ENCODE results near the gene KLF13.
A peak's percentile ranks its signal among the peaks of the same experiment; 100 is the strongest.

The KLF13 gene

DNA sequence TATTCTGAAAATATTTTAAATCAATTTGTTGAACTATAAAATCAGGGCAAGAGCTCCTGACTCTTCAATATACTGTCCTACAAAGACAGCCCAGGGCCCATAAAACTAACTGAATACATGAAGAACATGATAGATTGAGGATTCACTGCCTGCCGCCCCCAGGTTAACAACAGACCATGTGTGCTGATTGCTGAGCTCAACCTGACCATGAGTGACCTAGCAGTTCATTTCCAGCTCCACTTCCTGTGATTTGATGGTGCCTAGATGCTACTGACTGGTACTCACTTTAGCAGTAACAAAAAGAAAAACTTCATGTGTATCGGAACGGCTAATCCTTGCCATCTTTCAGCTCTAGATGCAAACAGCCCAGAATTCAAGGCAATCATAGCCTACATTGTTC is 9.6 kb upstream of the KLF13 start:
- no peak for DNase-seq

DNA sequence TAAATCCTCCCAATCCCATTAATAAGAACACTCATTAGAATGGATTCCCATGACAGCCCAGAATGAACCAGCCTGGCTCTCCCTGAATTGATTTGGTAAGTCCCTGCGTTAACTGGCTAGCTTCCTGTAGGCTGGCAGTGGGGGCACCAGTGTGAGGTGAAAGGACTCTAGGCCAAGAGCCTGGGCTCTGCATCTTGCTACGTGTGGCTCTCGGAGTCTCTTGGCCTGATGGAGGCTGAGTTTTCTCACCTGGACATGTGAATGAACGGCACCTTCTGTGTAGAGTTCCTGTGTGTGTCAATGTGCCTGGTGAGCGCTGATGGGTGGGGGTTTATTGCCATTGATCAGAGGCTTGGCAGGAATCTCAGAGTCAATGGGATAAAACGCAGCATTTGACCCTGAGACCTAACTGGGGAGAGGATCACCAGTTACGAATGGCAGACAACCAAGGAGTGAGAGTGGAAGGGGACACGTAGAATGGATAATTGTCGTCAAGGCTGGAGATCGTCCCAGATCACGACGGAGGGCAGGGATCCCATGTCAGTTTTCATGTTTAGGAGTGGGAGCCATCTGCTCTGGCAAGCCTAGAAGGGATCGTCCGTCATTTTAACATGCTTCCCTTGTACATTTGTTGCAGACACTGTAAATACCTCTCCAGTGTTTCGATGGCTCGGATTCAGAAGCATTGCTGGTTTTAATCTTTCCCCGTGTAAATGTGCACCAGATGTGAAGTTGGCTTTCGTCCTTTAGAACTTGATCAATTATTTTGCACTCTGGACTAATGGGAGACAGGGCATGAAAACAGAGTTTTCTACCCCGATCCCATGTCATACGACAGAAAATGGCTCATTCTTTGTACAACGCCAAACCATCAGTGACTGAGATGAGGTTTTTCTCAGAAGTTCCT is 9.0 kb upstream of the KLF13 start:
- DNase-seq: no peak

DNA sequence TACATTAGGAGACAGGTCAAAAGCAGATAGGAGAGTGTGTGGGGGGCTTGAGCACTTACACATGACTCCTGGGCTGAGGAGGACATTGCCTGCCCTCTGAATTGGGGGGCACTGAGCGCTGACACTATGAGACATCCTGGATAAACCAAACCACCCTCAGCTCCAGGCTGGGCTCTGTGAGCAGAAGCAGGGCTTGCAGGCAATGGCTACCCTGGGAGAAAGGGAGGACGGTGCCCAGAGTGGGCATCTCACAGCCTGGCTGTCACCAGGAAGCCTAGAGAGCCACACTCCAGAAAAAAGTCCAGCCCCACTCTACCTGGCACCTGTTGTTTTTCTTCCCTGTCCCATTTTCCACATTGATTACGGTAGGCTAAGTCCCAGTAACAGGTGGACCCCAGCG is 8.2 kb upstream of the KLF13 start:
- DNase-seq: no peak

DNA sequence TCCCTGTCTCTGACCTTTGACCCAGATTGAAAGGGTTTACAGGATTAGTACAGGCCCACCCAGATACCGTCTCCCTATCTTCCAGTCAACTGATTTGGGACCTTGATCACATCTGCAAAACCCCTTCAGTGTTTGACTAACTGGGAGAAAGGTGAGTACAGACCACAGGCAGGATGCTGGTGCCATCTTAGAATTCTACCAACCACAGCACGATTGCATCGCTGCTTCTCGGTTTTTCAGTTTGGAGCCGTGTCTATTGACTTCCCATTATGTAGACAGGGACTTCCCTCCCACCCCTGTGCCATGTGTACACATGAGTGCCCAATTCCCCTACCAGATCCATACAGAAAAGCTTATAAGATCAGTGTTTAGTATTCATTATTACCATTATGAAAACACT is 6.6 kb upstream of the KLF13 start:
- DNase-seq: no peak

DNA sequence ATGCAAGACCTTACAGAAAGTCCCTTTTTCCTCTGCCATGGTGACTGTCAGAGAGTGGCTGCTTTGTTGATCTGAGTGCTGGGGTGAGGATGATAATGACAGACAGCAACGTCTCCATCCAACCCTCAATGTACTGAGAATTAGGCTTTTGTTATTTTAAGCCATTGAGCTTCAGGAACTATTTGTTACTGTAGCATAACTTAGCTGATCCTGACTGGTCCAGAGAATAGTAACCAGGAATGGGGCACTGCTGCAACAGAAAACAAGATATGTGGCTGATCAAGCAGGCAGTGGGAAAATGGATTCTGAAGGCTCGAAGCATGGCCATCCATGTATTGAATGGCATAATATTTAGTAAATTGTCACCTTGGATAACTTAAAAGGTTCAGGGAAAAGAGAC is 5.2 kb upstream of the KLF13 start:
- no peak for DNase-seq

DNA sequence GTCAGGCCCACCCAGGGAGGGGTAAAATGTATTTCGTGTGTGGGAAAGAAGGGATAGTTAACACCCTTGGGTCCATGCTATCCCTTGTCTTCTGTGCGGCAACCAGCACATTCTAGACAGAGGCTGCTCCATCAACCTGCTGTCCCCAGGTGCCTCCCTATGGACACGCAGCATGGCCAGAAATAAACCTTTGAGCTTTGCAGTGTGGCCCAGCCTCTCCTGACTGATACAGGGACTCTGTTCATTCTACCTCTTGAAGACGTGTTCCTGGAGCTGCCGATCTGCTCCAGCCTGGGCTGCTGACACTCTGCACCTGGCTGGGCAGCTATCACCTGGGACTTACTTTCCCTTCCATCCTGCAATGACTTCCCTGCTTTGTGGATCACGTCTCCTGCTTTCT is 4.1 kb upstream of the KLF13 start:
- no peak for DNase-seq

DNA sequence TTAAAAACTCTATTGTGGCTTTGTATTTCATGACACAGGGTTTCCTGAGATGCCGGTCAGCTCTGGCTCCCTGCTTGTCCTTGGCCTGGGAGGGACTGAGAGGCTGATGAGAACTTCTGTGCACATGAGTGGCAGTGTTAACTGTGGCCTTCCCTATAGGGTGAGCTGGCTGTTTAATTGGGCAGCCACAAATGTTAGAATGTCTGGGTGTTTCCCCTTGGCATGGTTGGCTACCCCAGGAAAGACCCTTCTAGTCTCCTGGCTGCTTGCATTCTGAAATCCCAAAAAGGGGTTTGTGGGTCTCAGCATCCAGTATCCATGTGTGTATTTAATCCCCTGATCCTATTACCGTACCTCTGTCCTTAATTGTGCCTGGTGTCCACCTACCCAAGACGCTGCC is 3.0 kb upstream of the KLF13 start:
- no peak for DNase-seq

DNA sequence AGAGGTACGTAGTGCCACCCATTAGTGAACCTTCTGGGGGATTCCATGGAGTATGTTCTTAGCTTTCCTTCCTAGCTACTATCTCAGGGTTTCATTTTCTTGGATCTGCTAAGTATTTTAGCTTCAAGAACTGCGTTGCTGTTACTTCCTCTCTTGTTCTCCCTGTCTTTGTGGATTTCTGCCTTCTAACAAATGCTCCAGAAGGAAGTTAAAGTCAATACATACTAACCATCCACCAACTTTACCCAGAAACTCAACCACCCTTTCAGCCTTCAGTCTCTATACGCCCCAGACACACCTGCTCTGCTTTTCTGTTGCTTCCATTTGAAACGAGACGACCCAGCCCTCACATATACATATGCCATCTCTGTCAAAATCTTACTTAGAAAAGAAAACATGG is 2.4 kb upstream of the KLF13 start:
- no peak for DNase-seq

DNA sequence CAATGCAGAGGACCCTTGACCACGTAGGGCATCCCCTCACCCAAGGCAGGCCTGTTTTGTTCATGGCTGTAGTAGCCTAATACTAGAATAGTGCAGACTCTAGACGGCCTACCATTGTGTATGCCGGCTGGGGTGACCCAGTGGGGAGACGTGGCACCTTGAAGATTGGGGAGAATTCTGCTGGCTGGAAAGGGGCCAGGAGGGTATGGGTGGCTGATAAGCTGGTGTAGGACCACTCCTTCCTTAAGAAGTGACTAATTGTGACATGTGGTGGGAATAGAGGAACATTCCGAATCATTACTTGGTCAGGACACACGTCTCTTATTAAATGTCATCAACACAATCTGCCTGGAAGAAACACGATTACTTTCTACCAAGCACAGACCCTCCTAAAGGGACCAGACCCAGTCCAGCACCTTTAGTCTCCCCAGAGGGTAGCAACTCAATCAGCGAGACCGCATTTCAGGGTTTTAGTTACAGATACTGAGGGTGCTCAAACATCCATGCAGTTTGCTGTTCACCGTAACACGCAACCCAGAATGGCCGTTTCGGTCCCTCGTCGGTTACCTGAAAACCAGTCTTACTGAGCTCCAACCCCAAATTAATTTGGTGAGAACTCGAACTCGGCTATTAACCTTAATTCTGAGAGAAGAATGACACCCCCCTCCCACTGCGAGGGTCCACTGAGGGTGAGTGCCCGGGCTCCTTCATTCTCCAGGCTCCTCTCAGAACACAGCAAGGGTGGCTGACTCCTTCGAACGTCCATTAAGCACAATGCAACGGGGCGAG is 1.6 kb upstream of the KLF13 start:
- no peak for DNase-seq

DNA sequence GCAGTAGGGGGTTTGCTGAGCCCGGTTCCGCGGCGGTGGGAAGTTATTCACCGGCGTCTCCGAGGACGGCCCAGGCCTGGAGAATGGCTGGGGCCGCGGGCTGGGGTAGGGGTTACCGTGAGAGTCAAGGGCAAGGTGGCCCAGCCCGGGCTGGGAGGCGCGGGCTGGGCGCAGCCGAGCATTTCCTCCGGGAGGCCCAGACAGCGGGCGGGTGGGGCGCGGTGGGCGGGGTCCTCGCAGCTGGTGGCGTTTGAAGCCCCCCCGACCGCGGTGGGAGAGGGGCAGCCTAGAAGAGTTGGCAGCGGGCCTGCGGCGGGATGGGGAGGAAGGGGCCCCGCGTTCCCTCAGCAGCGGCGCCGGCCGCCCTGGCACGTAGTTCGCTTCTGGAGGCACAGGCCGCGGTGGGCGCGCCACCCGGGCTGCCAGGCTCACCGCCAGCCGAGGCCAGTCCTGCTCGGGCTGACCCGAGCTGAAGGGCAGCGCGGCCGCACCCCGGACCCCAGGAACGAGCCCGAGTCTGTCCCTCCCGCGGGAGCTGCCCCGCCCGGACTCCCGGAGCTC is 960 bp upstream of the KLF13 start:
- peak; percentile 52 for DNase-seq

DNA sequence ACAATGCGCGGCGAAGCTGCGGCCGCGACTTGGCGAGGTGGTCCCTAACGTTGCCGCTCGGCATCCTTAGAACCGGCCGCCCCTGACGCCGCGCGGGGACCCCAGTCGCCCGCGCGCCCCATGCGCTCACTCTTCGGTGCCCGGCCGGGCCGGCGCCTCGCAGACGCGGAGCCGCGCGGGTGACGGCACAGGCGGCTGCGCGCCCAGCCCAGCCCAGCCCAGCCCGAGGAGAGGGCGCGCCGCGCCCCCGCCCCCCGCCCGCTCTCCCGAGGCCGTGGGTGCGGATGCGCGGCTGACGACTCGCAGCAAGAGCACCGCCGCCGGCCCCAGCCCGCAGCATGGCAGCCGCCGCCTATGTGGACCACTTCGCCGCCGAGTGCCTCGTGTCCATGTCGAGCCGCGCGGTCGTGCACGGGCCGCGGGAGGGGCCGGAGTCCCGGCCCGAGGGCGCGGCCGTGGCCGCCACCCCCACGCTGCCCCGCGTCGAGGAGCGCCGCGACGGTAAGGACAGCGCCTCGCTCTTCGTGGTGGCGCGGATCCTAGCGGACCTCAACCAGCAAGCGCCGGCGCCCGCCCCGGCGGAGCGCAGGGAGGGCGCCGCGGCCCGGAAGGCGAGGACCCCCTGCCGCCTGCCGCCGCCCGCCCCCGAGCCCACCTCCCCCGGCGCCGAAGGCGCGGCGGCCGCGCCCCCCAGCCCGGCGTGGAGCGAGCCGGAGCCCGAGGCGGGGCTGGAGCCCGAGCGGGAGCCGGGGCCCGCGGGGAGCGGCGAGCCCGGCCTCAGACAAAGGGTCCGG is 437 bp downstream of the KLF13 start:
- DNase-seq: peak; percentile 71

DNA sequence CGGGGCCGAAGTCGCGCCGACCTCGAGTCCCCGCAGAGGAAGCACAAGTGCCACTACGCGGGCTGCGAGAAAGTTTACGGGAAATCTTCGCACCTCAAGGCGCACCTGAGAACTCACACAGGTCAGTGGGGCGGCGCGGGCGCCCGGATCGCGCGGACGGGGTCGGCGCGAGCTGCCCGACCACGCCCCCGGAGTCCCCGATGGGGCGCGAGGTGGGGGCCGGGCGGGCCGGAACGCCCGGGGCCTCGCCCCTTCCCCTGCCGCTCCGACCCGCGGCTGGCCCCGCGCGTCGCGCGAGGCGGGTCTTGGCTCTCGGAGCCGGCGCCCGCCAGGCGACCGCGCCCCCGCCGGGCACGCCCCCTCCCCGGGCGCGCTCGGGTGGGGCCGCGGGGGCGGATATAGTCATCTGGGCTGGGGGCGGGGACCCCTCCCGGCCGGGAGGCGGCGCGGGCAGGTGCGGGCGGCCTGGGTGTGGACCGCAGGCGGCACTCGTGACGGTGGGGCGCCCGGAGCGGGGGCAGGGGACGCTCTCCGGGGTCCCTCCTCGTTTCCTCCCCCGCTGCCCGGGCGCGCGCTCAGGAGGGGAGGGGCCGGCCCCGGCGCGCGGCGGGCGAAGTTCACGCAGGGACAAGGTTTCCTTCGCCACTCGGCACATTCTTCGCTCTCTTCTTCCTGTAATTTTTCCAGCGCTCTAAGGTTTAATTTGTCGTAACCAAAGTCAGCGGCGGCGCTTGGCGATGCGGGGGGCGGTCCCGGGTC is 1.2 kb downstream of the KLF13 start:
- DNase-seq: peak; percentile 48

DNA sequence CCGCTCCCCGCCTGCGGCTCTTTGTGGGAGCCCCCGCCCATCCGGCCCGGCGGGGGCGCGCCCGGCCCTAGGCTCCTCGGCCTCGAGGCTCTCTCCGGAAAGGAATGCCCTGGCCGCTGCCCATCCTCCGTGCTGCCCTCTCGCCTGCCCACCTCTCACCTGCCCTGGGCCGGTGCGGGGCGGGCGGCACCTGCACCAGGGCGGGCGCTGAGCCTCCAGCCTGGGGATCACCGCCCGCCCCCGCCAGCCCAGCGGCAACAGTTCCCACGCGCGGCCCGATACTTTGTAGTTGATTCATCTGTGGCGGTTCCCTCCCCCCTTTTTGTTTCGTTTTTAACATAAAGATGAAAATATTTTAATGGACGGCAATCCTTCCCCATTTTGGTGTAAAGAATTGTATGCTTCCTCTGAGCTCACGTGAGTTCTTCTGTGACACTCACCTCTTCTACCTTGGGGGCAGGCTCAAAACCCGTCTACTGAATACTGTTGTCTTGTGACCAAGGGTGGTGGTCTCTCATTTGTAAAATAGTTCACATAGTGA is 1.9 kb downstream of the KLF13 start:
- DNase-seq: peak; percentile 41

DNA sequence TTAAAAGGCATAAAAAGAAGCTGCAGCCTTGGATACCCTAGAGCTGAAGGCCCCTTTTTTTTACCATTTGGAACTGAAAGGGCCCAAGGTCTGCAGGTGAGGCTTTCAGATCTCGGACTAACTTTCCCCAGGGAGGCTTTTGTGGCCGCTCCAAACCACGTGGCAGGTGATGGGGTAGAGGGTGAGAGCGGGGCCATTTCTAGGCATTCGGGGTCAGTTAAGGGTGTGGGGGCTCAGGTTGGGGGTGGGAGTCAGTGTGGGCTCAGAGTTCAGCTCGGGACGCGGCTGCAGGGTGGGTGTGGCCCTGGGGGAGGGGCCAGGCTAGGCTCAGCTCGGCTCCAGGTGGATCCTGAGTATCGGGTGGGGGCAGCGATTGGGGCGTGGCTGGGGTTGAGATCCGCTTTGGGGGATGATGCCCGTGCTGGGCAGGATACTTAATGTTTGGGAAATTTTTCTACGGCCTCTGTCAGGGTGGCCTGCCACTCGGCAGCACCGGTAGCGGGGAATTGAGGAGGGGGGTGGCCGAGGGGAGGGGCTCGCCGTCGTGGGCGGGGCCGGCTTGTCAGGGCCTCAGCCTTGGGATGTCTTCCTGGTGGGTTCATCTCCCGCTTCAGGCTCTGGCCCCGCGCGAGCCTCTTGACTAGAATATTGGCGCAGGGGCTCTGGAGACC is 2.5 kb downstream of the KLF13 start:
- DNase-seq: no peak

DNA sequence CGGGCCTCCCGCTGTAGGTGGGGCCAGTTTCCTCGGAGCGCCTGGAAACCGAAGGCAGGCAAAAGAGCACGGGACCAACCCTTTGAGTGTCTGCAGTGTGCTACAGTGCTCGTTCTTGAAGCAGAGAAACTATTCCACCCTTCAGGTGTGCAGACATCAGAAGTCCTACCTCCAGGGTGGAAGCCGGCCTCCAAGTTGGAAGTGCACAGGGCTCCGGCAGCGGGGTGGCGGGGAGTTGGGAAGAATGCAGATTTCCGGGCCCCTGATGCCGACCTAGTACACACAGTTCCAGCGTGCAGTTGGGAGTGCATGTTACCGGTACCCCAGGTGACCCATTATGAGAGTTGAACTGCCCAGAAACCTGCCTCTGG is 3.0 kb downstream of the KLF13 start:
- DNase-seq: no peak

DNA sequence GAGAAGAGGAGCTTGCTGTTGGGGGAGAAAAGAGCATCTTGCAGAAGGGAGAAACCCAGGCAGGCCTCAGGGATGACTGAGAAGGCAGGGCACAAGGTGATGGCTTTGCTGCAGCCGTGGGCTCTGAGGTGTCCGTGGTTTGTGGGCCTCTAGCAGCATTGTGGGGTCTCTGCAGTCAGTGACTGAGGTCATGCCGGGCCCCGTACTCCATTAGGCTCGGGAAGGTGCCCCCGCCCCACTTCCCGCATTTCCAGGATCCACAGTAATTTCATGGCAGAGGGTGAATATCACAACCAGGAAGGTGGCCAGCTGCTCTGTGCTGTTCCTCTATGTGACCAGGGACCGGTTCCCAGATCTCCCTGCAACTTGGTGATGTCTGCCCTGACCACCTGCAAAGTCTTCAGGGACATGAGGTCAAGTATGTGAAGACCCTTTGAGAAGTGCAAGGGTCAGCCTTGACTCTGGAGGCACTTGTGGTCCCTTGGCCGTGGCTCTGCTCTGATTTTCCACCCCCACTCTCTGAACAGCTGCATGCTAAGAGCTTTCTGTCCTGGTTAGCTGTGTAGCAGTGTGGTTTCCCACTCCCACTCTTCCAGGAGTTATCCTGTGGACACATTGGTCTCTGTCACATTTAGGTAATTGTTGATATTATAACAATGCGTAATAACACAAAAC is 3.6 kb downstream of the KLF13 start:
- no peak for DNase-seq

DNA sequence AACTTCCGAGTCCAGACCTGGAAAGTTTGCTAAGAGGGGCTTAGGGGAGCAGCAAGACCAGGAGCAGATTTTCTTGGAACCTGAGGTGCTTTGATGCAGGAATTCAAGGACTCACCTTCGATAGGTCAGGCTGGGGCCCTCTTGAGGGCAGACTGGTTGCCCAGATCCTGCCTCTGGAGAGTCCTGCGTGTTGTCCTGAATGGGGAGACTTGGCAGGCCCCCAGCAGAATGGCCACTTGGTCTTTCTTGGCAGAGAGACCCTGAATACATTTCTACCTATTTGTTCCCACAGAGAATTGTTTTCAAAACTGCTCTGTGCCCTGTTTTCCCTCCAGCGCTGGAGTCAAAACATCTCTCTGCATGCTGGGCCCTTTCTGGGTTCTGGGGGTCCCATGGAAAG is 4.2 kb downstream of the KLF13 start:
- DNase-seq: no peak

DNA sequence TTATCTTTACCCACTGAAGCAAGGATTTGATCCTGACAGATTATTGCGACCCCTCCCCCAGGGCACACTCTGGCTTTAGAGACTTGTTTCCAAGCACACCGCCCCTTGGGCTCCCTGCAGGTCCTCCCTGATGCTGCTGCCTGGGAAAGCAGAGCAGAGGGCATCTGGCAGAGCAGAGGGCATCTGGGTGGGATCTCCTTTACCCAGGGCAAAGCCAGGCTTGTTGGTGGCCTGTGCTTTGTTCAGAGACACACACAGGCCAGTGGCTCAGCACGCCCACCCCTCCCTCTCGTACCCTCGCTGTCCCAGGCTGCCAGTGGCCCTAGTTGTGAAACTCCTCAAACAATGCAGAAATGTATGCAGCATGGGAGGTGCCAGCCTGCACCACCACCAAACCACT is 4.8 kb downstream of the KLF13 start:
- no peak for DNase-seq

DNA sequence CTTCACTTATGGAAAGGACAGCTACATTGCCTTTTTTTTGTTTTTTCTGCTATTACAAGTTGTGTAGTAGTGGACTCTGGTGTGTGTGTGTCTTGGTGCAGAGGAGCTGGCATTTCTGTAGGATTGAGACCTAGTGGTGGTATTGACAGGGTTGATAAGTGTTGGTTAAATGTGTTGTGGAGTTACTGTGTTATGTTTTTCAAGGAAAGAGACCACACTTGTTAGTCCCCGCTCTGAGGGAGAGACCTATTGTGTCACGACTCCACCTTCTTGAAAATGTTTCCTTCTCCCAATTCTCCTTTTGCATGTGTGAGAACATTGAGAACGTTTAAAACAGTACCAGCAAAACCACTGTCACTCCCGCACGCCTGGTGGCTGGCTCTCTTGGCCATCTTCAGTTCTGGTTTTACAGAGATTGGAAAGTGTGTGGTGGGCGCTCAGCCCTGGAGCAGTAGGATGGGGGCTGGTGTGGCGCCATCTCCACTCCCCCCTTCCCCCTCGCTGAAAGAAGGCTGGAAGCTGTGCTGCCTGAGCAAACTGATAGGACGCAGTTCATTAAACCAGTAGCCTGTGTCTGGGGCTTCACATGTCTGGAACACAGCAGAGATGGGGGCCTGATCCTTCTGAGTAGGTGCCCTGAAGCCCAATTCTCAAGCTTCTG is 5.5 kb downstream of the KLF13 start:
- no peak for DNase-seq

DNA sequence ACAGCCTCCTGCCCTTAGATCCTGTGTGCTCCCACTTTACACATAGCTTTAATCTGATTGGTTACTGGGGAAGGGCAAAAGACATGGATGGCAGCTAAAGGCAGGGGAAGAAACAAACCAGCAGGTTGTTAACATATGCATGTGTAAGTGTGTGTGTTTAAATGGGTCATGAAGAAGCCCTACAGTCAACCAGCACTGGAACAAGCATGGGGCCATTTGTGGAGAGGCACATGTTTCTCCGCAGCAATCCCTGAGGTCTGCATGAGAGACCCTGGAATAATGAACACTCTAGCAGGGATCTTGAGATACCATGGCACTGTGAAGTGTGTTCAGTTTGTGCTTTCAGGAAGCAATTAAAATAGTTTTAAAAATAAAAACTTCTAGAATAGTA is 6.0 kb downstream of the KLF13 start:
- DNase-seq: no peak
